Adrenal gland (tissue), 5 donors: ENCODE data around the gene RBM23.

ENCODE experiments used
- POLR2A ChIP-seq, 2 donors: fragments of 450-650 bp; IDR thresholded peaks; one replicate each; pipeline ENCODE4 v1.6.1; 2017; ENCODE audit warnings: antibody characterized with exemption in 2 of 2, mild to moderate bottlenecking in 2 of 2, moderate library complexity in 1 of 2
- TF ChIP-seq, protein P1 (sequence below), 6 experiments: fragments of 450-650 bp in 4 of 6; fragments of 200-600 bp in 2 of 6; sonication (generic) in 1 of 6; IDR thresholded peaks; 1 replicate in 5 of 6; 2 replicates in 1 of 6; pipeline versions ENCODE4 v1.5.1 to v1.8.0; 2016 to 2021; ENCODE audit warnings: antibody characterized with exemption in 6 of 6, mild to moderate bottlenecking in 2 of 6, moderate library complexity in 1 of 6
- donor health status: DM: no; HTN: no; CAD: no.

- TF ChIP-seq, protein P1, sequence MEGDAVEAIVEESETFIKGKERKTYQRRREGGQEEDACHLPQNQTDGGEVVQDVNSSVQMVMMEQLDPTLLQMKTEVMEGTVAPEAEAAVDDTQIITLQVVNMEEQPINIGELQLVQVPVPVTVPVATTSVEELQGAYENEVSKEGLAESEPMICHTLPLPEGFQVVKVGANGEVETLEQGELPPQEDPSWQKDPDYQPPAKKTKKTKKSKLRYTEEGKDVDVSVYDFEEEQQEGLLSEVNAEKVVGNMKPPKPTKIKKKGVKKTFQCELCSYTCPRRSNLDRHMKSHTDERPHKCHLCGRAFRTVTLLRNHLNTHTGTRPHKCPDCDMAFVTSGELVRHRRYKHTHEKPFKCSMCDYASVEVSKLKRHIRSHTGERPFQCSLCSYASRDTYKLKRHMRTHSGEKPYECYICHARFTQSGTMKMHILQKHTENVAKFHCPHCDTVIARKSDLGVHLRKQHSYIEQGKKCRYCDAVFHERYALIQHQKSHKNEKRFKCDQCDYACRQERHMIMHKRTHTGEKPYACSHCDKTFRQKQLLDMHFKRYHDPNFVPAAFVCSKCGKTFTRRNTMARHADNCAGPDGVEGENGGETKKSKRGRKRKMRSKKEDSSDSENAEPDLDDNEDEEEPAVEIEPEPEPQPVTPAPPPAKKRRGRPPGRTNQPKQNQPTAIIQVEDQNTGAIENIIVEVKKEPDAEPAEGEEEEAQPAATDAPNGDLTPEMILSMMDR (IDR thresholded peaks at IDR 0.05): peak; percentile 88 to 95 (median 92)
- peak in 1 of 2 donors; percentile 14 for TF ChIP-seq POLR2A (IDR thresholded peaks at IDR 0.05)
Observed at GRCh38 chr14:22872033-22872832, 46.7 kb downstream of the RBM23 start.
